NCI-H1436 (cell line): ENCODE results near the gene RSL24D1.
"Not testable (repeated sequence)": the region's sequence is repeated elsewhere in the genome, so short reads cannot be mapped to it uniquely, and the experiment has no call there.

Source experiments
- DNase-seq: peaks from one replicate; lab custom pipeline; 2025; lab: John Stamatoyannopoulos, UW

The RSL24D1 gene

GRCh38 chr15:55204464-55204863, 7.7 kb upstream of the RSL24D1 start:
- no peak for DNase-seq

DNA sequence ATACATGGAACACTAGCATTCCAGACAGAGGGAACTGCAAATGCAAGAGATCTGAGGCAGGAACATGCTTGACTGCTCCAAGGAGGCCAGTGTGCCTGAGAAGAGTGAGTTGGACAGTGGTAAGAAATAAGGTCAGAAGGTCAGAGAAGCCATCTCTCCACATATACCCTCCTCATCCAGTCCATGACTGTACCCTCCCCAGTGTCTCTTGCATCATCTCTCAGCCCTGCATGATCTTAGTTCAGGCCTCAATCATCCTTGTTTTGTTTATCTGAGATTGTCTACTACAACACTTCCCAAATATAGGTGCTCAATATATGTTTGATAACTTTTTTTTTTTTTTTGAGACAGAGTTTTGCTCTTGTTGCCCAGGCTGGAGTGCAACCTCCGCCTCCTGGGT, 5.5 kb upstream of the RSL24D1 start:
- DNase-seq = no peak

GRCh38 chr15:55198706-55199105, 2.0 kb upstream of the RSL24D1 start:
- DNase-seq = no peak

- no peak for DNase-seq
Measured at GRCh38 chr15:55197719-55198118, 978 bp upstream of the RSL24D1 start.

DNA sequence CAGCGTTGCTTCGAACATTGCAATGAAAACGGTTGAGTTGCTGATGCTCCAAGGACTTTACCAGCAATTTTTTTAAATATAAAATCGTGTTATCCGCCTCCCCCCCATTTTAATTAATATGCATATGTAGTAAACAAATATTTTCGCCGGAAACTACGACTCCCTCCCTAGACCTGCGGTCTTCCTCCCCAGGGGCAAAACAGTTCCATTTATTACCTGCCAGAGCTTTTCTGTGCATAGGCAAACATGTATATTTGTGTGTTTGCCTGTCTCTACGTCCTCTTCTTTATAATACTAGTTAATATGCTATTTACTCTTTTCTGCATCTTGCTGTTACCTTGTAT, 593 bp upstream of the RSL24D1 start:
- DNase-seq = no peak

GRCh38 chr15:55195996-55196395, 745 bp downstream of the RSL24D1 start:
- no peak for DNase-seq

GRCh38 chr15:55194256-55194655, 2.5 kb downstream of the RSL24D1 start:
- no peak for DNase-seq

DNA sequence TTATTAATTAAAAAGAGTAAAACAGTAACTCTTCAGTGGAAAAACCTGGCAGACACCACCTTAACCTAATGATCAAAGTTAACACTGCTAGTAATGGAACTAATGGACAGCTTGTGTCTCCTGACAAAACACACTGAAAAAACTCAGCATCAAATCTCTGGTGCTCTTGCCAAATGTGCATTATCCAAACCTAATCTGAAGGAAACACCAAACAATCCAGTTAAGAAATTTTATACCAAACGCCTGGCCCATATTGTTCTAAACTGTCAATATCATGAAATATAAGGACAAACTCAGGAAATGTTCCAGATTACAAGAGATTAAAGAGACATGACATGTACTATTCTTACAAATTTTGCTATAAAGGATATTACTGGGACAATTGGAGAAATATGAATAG, 10.4 kb downstream of the RSL24D1 start:
- no peak for DNase-seq

DNA sequence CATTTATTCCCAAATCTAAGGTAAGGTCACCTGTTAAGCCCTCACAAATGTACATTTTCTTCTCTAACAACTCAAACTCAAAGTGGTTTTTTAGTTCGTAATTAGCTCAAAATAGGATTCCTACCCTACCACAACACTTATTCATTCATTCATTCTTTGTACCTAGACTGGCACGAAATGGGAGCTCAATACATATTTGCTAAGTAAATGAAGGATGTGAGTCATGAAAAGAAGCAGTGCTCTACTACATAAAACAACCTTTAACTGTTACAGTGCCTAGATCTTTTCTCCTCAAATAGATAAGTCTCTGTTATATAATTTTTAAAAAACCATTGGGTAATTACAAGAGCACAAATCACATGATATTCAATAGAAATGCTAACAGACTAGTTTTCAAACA, 13.1 kb downstream of the RSL24D1 start:
- DNase-seq = no peak

DNA sequence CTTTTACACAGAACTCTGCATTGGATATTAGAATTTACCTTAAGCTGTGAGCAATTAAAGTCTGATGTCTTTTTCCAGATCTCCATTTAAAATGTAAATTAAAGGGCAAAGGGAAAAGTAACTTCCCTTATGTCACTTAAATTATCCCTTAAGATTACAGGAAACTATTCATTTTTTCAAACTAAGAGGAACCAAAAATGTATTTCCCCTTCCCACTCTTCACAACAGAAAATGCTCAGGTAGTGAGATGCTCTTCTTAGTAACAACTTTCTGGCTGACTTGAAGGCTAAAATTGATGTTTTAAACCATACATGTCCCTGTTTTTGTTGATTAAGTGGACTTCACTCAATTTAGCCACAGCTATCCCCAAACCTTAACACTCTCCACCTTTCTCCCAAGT, 17.6 kb downstream of the RSL24D1 start:
- DNase-seq = no peak

DNA sequence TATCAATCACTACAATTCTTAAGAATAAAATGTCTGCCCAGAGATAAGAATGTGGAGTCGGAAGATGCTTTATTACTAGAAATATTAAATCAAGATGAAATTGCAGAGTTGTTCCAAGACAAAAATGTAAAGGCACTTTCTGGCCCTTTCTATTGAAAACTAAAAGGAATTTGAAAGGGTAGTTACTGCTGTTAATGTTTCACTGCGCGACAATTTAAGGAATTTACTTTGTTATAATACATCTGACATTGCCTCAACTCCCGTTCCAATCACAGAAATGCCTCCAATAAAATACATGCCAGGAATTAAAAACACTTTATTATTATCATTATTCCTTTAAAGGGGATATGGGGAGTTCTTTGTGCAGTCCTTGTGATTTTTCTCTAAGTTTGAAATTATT, 26.4 kb downstream of the RSL24D1 start:
- DNase-seq = no peak

DNA sequence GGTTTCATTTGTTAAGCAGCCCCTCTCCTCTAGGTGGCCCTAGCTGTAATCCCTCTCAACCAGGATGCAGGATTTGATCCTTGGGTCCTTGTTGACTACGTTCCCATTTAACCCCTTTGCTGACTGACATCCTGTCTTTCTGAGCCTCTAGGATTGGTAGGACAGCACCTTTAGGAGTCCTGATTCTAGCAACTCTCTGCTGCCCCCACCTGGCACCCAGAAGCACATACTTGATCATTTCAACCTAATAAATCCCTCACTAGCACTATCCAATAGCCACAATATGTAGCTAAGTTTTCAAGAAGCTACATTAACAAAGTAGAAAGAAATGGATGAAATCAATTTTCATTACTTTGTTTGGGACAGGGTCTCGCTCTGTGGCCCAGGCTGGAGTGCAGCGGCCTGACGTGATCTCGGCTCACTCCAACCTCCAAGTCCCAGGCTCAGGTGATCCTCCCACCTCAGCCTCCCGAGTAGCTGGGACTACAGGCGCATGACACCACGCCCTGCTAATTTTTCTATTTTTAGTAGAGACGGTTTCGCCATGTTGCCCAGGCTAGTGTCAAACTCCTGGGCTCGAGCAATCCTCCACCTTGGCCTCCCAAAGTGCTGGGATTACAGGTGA, 28.3 kb downstream of the RSL24D1 start:
- peak; percentile 38 for DNase-seq

GRCh38 chr15:55164284-55164683, 32.5 kb downstream of the RSL24D1 start:
- DNase-seq = no peak

GRCh38 chr15:55151631-55152030, 45.1 kb downstream of the RSL24D1 start:
- DNase-seq = peak; percentile 70

DNA sequence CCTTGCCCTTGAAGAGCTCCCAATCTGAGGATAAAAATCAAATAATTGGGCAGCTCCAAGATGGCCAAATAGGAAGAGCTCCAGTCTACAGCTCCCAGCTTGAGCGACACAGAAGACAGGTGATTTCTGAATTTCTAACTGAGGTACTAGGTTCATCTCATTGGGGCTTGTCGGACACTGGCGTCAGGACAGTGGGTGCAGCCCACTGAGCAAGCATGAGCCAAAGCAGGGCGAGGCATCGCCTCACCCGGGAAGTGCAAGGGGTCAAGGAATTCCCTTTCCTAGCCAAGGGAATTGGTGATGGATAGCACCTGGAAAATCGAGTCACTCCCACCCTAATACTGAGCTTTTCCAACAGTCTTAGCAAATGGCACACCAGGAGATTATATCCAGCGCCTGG, 53.6 kb downstream of the RSL24D1 start:
- DNase-seq = not testable (repeated sequence)

DNA sequence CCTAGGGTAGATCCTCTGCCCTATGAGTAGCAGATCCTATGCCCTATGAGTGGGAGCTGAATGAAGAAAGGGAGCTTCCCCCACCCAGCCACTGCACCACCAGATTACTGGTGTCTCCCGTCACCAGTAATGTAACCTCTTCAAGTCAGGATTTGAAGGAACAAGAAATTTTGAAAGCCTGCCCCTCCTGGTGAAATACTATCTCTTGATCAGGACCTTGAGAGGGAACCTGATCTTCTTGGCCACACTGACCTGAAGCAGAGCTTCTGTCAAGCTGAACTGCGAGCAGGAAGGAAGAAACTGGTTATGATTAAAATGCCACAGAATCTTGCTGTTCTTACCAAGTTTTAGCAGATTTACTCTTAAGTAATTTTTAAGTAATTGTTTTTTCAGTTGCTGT, 62.8 kb downstream of the RSL24D1 start:
- DNase-seq = no peak

GRCh38 chr15:55132672-55133071, 64.1 kb downstream of the RSL24D1 start:
- no peak for DNase-seq
